ENCODE data around the gene OPHN1.
A peak's percentile ranks its signal among the peaks of the same experiment; 100 is the strongest.

Gene OPHN1

GRCh38 chrX:68428431-68428830, 4.9 kb downstream of the OPHN1 start:
- Histone ChIP-seq H3K4me3 (ENCODE audit: severe bottlenecking) (no peak overlapping the region), H3K27ac (ENCODE audit: poor library complexity, severe bottlenecking) (peak overlapping the region; percentile 53), H3K27me3 (ENCODE audit: insufficient read depth, poor library complexity, severe bottlenecking) (no peaks in the 10 kb centered on the region), H3K4me1 (ENCODE audit: insufficient read depth, poor library complexity, severe bottlenecking) (peaks cover 14% of the 10 kb centered on the region), H3K9me3 (ENCODE audit: severe bottlenecking) (no peaks in the 10 kb centered on the region), H3K36me3 (ENCODE audit: low read depth) (no peaks in the 10 kb centered on the region)
- ATAC-seq (ENCODE audit: low read depth) (peak; percentile 71), DNase-seq (ENCODE audit: low spot score) (no peak)
- no peak for TF ChIP-seq CTCF (IDR thresholded peaks at IDR 0.05; ENCODE audit: poor library complexity, severe bottlenecking)

GRCh38 chrX:68424719-68425118, 8.6 kb downstream of the OPHN1 start:
- no peaks in the 10 kb centered on the region for H3K9me3 ChIP-seq (ENCODE audit: severe bottlenecking)
- no peak overlapping the region for H3K4me3 ChIP-seq (ENCODE audit: severe bottlenecking)
- no peak overlapping the region for H3K27ac ChIP-seq (ENCODE audit: poor library complexity, severe bottlenecking)
- ATAC-seq (ENCODE audit: low read depth) (no peak), DNase-seq (ENCODE audit: low spot score) (no peak)
- TF ChIP-seq CTCF (IDR thresholded peaks at IDR 0.05; ENCODE audit: poor library complexity, severe bottlenecking) = no peak
- H3K36me3 ChIP-seq (ENCODE audit: low read depth) = no peaks in the 10 kb centered on the region
- no peaks in the 10 kb centered on the region for H3K27me3 ChIP-seq (ENCODE audit: insufficient read depth, poor library complexity, severe bottlenecking)
- peaks cover 14% of the 10 kb centered on the region for H3K4me1 ChIP-seq (ENCODE audit: insufficient read depth, poor library complexity, severe bottlenecking)

- no peaks in the 10 kb centered on the region for H3K36me3 ChIP-seq (ENCODE audit: low read depth)
- no peak overlapping the region for H3K27ac ChIP-seq (ENCODE audit: poor library complexity, severe bottlenecking)
- TF ChIP-seq CTCF (IDR thresholded peaks at IDR 0.05; ENCODE audit: poor library complexity, severe bottlenecking) = no peak
- ATAC-seq (ENCODE audit: low read depth) = no peak
- no peaks in the 10 kb centered on the region for H3K4me1 ChIP-seq (ENCODE audit: insufficient read depth, poor library complexity, severe bottlenecking)
- H3K4me3 ChIP-seq (ENCODE audit: severe bottlenecking) = no peak overlapping the region
- H3K27me3 ChIP-seq (ENCODE audit: insufficient read depth, poor library complexity, severe bottlenecking) = no peaks in the 10 kb centered on the region
- H3K9me3 ChIP-seq (ENCODE audit: severe bottlenecking) = no peaks in the 10 kb centered on the region
- DNase-seq (ENCODE audit: low spot score) = no peak
Measured at GRCh38 chrX:68422478-68422877, 10.8 kb downstream of the OPHN1 start.

- Histone ChIP-seq H3K36me3 (ENCODE audit: low read depth) (no peaks in the 10 kb centered on the region), H3K27me3 (ENCODE audit: insufficient read depth, poor library complexity, severe bottlenecking) (no peaks in the 10 kb centered on the region), H3K27ac (ENCODE audit: poor library complexity, severe bottlenecking) (no peak overlapping the region), H3K9me3 (ENCODE audit: severe bottlenecking) (no peaks in the 10 kb centered on the region), H3K4me3 (ENCODE audit: severe bottlenecking) (no peak overlapping the region), H3K4me1 (ENCODE audit: insufficient read depth, poor library complexity, severe bottlenecking) (no peaks in the 10 kb centered on the region)
- ATAC-seq (ENCODE audit: low read depth) (no peak), DNase-seq (ENCODE audit: low spot score) (no peak)
- no peak for TF ChIP-seq CTCF (IDR thresholded peaks at IDR 0.05; ENCODE audit: poor library complexity, severe bottlenecking)
Measured at GRCh38 chrX:68421636-68422035, 11.7 kb downstream of the OPHN1 start.

- no peak for TF ChIP-seq CTCF (IDR thresholded peaks at IDR 0.05; ENCODE audit: poor library complexity, severe bottlenecking)
- no peaks in the 10 kb centered on the region for H3K4me1 ChIP-seq (ENCODE audit: insufficient read depth, poor library complexity, severe bottlenecking)
- no peaks in the 10 kb centered on the region for H3K9me3 ChIP-seq (ENCODE audit: severe bottlenecking)
- H3K27ac ChIP-seq (ENCODE audit: poor library complexity, severe bottlenecking) = no peak overlapping the region
- no peaks in the 10 kb centered on the region for H3K27me3 ChIP-seq (ENCODE audit: insufficient read depth, poor library complexity, severe bottlenecking)
- no peaks in the 10 kb centered on the region for H3K36me3 ChIP-seq (ENCODE audit: low read depth)
- no peak overlapping the region for H3K4me3 ChIP-seq (ENCODE audit: severe bottlenecking)
- ATAC-seq (ENCODE audit: low read depth) (no peak), DNase-seq (ENCODE audit: low spot score) (no peak)
Measured at GRCh38 chrX:68420559-68420958, 12.7 kb downstream of the OPHN1 start.

Data from RWPE2 (cell line).